HG02798 (cell line): ENCODE results near the gene EHHADH.

ENCODE experiments used
- ATAC-seq: cut with Tn5 transposase; IDR thresholded peaks from one replicate; pipeline ENCODE4 v1.9.1; 2021; ENCODE audit warnings: mild to moderate bottlenecking; ENCODE audit not compliant: unreplicated experiment, poor library complexity

The EHHADH gene

DNA sequence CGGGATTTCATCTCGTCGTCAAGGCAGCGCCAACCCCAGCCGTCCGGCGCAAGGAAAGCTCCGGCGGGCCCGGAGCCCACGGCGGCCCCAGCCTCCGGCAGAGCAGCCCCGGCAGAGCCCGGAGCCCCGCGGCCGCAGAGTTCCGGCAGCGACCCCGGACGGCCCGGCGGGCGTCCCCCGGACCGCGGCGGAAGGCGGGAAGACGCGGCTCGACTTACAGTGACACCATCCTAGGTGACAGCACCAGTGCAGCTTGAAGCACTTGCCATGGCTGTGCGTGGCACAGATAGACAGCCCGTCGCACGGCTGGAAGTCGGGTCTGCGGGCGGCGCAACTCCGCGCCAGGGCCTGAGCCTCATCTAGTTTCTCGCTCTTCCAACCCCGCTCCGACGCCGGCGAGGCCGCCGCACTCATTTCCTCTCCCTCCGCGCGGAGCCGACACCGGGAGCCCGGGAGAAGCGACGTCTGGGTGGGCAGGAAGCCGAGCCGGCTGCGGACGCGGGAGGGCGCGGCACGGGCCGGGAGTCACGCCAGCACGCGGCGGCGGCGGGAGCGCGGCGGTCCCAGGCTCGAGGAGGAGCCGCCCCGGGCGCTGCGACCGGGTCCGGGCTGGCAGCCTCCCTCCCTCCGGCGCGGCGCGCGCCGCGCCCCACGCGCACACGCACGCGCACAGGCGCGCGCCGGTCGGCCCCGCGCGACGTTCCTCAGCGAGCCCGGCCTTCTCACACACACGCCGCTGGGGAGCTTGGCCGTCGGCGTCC lies 101.3 kb downstream of the EHHADH start, which contains the start of gene C3orf70:
Gene C3orf70, minus strand, starts transcription at position 651 of the 761 bp plus-strand sequence. Its CDS starts 237 bp downstream, at position 414.
- peak; percentile 50 for ATAC-seq

DNA sequence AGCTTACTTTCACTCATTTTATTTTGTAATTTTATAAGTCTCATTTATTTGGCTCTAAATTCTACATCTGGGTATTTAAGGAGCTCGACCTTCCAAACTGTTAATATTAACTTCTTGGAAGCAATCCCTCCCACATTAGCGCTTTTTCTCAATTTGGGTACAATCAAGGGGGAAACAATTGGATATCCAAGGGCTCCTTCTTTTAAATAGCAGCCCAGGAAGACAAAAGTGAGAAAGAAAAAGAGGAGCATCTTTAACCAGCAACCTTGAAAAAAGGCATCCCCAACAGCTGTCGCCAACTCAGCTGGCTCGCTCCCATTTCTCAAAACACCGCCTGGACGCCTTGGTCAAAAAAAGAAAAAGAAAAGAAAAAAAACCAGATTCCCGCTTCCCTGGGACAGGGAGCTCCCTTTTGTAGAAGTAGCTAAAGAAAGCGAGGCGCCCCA lies 101.9 kb downstream of the EHHADH start:
- no peak for ATAC-seq

DNA sequence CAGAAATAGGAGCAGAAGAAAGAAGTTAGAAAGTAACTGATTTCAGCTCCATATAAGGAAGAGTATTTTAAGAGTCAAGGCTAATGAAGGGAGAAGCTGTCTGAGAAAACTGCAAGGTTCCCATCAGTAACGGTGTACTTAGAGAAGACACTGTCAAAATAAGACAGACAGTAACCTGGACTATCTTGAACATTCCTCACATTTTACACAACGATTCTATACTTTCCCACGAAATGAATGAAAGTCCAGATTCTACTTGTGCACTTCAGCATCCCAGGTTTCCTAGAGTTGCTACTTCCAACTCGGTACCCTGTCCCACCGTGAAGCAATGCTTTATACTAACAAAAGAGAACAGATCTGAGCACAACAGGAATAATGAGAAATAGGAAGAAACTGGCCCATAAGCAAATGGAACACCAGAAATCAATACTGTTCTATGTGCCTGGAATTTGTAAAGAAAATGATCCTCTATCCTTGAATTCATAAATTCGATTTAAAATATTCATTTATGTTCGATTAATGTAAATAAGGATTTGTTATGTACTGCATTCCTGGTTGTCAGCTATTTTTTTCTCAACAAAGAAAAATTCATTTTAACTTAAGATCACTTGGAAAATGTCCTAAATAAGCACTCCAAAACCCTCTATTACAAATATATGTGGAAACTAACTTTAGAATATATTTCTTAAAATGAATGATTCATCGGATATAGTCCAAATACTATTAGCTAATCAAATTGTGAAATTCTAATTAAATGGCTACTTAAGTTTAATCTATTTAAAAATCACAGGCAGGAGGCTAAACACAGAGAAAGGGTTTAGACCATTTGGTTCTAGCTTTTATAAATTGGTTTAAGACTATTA lies 102.5 kb downstream of the EHHADH start:
- no peak for ATAC-seq

DNA sequence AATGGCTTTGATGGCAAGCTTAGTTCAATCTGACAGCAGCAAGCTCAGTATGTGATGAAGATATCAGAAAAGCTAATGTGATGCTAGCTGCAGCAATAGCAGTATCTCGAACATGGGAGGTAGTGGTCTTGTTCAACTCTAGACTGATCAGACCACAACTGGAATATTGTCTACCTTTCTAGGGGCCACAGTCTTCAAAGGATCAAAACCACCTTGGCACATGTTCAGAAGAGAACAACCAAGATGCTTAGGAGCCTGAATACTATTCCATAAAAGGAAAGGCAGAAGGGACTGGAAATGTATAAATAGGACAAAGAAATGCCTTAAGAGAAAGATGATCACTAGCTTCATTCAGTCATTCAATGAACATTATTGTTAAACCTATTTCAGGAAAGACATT lies 103.3 kb downstream of the EHHADH start:
- ATAC-seq = no peak

GRCh38 chr3:185149591-185149990 lies 104.3 kb downstream of the EHHADH start:
- ATAC-seq = no peak

GRCh38 chr3:185145511-185145910 lies 108.3 kb downstream of the EHHADH start:
- no peak for ATAC-seq

GRCh38 chr3:185144784-185145183 lies 109.1 kb downstream of the EHHADH start:
- ATAC-seq = no peak
